Right atrium auricular region (tissue), 2 donors: ENCODE data around the gene MMD. TPM values are rescaled to one million over a fixed set of nuclear protein-coding genes. Genes with fewer than 3 reads are reported as not detected.

Experiments
- DNase-seq: peaks from one replicate; pipeline ENCODE4 v3.0.0-alpha.2; 2019; ENCODE audit warnings: low spot score
- H3K27ac ChIP-seq, 2 donors: fragments of 200-600 bp; sonication (generic); 1 replicate in 1 of 2; 2 replicates in 1 of 2; pipeline ENCODE4 v1.5.1; 2016 to 2019
- H3K27me3 ChIP-seq, 2 donors: fragments of 200-600 bp; sonication (generic); one replicate each; pipeline versions ENCODE4 v1.5.1 to v1.6.0; 2017 to 2019
- H3K36me3 ChIP-seq: fragments of 200-600 bp; sonication (generic); one replicate; pipeline ENCODE4 v1.5.1; 2016
- H3K4me1 ChIP-seq, 2 donors: fragments of 200-600 bp; sonication (generic); one replicate each; pipeline versions ENCODE4 v1.5.1 to v1.6.0; 2017 to 2019
- H3K4me3 ChIP-seq, 2 donors: fragments of 200-600 bp; sonication (generic); 1 replicate in 1 of 2; 2 replicates in 1 of 2; pipeline ENCODE4 v1.5.1; 2017 to 2019; ENCODE audit warnings: mild to moderate bottlenecking in 1 of 2, moderate library complexity in 1 of 2
- H3K9me3 ChIP-seq, 2 donors: fragments of 200-600 bp; sonication (generic); one replicate each; pipeline ENCODE4 v1.5.1; 2019
- total RNA-seq, 2 donors: library from RNA; depleted of rRNA; stranded (reverse); fragments of >200 nt; gene quantifications; one replicate each; pipeline ENCODE4 v1.1.0, GENCODE V29; 2016
- TF ChIP-seq, protein P1 (sequence below), 2 donors: fragments of 200-600 bp; sonication (generic); IDR thresholded peaks; one replicate each; pipeline ENCODE4 v1.5.1; 2019; ENCODE audit warnings: antibody characterized with exemption in 2 of 2

The MMD gene
- total RNA-seq, 2 donors from 2014 or later, result 12.5 to 17.5 TPM

DNA sequence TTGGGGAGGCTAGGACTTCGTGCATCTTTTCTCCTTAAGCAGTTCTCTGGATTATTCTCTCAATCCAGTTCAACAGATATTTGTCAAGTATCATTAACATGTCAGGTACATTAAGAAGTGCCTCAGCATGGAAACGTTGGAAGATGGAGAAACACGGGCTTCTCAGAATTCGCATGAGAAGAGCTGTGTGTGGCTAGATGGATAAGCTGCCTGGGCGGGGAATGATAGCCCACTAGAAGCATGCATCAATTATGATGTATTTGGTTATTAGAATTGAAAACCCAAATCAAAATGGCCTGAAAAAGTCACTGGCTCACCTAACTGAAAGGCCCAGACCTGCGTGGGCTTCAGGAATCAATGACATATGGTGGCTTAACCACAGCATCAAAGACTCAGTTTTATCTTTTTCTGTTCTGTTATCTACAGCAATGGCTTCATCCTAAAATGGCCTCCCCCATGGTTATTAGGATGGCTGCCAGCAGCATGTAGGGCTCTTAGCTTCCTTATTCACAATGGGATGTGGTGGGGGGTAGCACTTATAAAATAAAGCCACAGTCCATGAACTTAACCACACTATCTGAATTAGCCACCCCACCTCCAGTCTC lies 43.9 kb downstream of the MMD start:
- TF ChIP-seq, protein P1, sequence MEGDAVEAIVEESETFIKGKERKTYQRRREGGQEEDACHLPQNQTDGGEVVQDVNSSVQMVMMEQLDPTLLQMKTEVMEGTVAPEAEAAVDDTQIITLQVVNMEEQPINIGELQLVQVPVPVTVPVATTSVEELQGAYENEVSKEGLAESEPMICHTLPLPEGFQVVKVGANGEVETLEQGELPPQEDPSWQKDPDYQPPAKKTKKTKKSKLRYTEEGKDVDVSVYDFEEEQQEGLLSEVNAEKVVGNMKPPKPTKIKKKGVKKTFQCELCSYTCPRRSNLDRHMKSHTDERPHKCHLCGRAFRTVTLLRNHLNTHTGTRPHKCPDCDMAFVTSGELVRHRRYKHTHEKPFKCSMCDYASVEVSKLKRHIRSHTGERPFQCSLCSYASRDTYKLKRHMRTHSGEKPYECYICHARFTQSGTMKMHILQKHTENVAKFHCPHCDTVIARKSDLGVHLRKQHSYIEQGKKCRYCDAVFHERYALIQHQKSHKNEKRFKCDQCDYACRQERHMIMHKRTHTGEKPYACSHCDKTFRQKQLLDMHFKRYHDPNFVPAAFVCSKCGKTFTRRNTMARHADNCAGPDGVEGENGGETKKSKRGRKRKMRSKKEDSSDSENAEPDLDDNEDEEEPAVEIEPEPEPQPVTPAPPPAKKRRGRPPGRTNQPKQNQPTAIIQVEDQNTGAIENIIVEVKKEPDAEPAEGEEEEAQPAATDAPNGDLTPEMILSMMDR (IDR thresholded peaks at IDR 0.05), result no peak
- Histone ChIP-seq H3K9me3 (no peaks in the 10 kb centered on the region), H3K4me1 (no peaks in the 10 kb centered on the region), H3K27me3 (no peaks in the 10 kb centered on the region), H3K36me3 (no peaks in the 10 kb centered on the region), H3K27ac (no peak overlapping the region), H3K4me3 (no peak overlapping the region)
- DNase-seq, result no peak

DNA sequence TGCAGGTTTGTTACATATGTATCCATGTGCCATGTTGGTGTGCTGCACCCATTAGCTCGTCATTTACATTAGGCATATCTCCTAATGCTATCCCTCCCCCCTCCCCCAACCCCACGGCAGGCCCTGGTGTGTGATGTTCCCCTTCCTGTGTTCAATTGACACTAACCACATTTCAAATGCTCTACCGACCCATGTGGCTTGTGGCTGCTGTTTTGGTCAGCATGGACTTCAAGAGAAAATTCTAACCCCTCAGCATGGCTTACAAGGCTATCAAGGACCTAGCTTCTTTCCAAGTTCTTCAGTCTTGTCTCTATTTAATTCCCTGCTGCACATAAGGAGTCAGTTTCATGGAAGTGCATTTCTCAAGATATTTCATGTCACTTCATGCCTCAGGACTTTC lies 52.9 kb downstream of the MMD start:
- Histone ChIP-seq H3K27ac (no peak overlapping the region), H3K4me3 (no peak overlapping the region), H3K4me1 (no peaks in the 10 kb centered on the region), H3K9me3 (no peaks in the 10 kb centered on the region), H3K27me3 (no peaks in the 10 kb centered on the region), H3K36me3 (no peaks in the 10 kb centered on the region)
- DNase-seq, result no peak
- TF ChIP-seq, protein P1 (IDR thresholded peaks at IDR 0.05), result no peak

GRCh38 chr17:55366020-55366481 lies 55.6 kb downstream of the MMD start:
- DNase-seq, result no peak
- H3K27ac ChIP-seq, result no peak overlapping the region
- H3K4me1 ChIP-seq, result no peaks in the 10 kb centered on the region
- H3K9me3 ChIP-seq, result peaks cover 0 to 6% of the 10 kb centered on the region in 2 donors
- no peaks in the 10 kb centered on the region for H3K36me3 ChIP-seq
- H3K4me3 ChIP-seq, result no peak overlapping the region
- H3K27me3 ChIP-seq, result no peaks in the 10 kb centered on the region
- TF ChIP-seq, protein P1 (IDR thresholded peaks at IDR 0.05), result no peak

GRCh38 chr17:55363033-55363432 lies 58.6 kb downstream of the MMD start:
- Histone ChIP-seq H3K27ac (no peak overlapping the region), H3K9me3 (peaks cover 0 to 13% of the 10 kb centered on the region in 2 donors), H3K36me3 (no peaks in the 10 kb centered on the region), H3K27me3 (no peaks in the 10 kb centered on the region), H3K4me1 (no peaks in the 10 kb centered on the region), H3K4me3 (no peak overlapping the region)
- no peak for DNase-seq
- TF ChIP-seq, protein P1 (IDR thresholded peaks at IDR 0.05), result no peak

DNA sequence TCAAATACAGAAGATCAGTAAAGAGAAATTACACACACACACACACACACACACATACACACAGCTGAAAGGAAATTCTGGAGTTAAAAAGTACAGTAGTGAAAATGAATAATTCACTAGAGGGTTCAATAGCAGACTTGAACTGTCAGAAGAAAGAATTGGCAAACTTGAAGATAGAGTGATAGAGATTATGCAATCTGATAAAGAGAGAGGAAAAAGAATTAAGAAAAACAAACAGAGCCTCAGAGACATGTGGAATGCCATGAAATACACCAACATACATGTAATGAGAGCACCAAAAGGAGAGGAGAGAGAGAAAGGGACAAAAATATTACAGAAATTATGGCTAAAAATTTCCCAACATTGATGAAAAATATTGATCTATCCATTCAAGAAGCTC lies 60.7 kb downstream of the MMD start:
- Histone ChIP-seq H3K4me3 (no peak overlapping the region), H3K27me3 (no peaks in the 10 kb centered on the region), H3K36me3 (no peaks in the 10 kb centered on the region), H3K27ac (no peak overlapping the region), H3K4me1 (no peaks in the 10 kb centered on the region), H3K9me3 (peaks cover 0 to 13% of the 10 kb centered on the region in 2 donors)
- TF ChIP-seq, protein P1 (IDR thresholded peaks at IDR 0.05), result no peak
- DNase-seq, result no peak
